Glutamatergic neuron (in vitro differentiated cells): ENCODE measurements around the gene MNX1. TPM values are rescaled to one million over a fixed set of nuclear protein-coding genes. Genes with fewer than 3 reads are reported as not detected.

ENCODE experiments used
- DNase-seq: peaks from one replicate; pipeline ENCODE4 v3.0.0; 2022
- H3K27ac Mint-ChIP-seq: one replicate; pipeline ENCODE4 v1.8.0; 2020; ENCODE audit warnings: mild to moderate bottlenecking, mixed read lengths, inconsistent platforms; ENCODE audit not compliant: unreplicated experiment
- H3K27me3 Mint-ChIP-seq: one replicate; pipeline ENCODE4 v1.8.0; 2020; ENCODE audit warnings: mild to moderate bottlenecking, moderate library complexity, mixed read lengths, inconsistent platforms; ENCODE audit not compliant: unreplicated experiment
- H3K36me3 Mint-ChIP-seq: one replicate; pipeline ENCODE4 v1.8.0; 2020; ENCODE audit warnings: mild to moderate bottlenecking, mixed read lengths, inconsistent platforms; ENCODE audit not compliant: unreplicated experiment
- H3K4me1 Mint-ChIP-seq: one replicate; pipeline ENCODE4 v1.8.0; 2020; ENCODE audit warnings: mild to moderate bottlenecking, low read depth, mixed read lengths, inconsistent platforms; ENCODE audit not compliant: unreplicated experiment
- H3K4me3 Mint-ChIP-seq: one replicate; pipeline ENCODE4 v1.8.0; 2020; ENCODE audit warnings: mild to moderate bottlenecking, mixed read lengths, inconsistent platforms; ENCODE audit not compliant: unreplicated experiment
- H3K9me3 Mint-ChIP-seq: one replicate; pipeline ENCODE4 v1.8.0; 2020; ENCODE audit warnings: mild to moderate bottlenecking, moderate library complexity, mixed read lengths, inconsistent platforms; ENCODE audit not compliant: unreplicated experiment
- total RNA-seq: library from RNA; stranded (reverse); fragmentation: NEBNext Ultra II Directional; extraction: Animal tissue kit (Norgen Biotek cat#: 25700); gene quantifications from one replicate; pipeline ENCODE4 v1.2.1, GENCODE V29; 2021; ENCODE audit not compliant: unreplicated experiment
- TF ChIP-seq, protein P1 (sequence below): fragments of 200-600 bp; sonication (generic); IDR thresholded peaks from one replicate; pipeline ENCODE4 v1.5.0; 2021; ENCODE audit not compliant: partially characterized antibody, unreplicated experiment

The MNX1 gene
- total RNA-seq, 1 donor from 2014 or later, result 0.59 TPM

GRCh38 chr7:156985101-156985992 is 25.1 kb downstream of the MNX1 start:
- H3K36me3 Mint-ChIP-seq, result peaks cover 6% of the 10 kb centered on the region
- H3K4me3 Mint-ChIP-seq, result no peak overlapping the region
- no peak for DNase-seq
- TF ChIP-seq, protein P1, sequence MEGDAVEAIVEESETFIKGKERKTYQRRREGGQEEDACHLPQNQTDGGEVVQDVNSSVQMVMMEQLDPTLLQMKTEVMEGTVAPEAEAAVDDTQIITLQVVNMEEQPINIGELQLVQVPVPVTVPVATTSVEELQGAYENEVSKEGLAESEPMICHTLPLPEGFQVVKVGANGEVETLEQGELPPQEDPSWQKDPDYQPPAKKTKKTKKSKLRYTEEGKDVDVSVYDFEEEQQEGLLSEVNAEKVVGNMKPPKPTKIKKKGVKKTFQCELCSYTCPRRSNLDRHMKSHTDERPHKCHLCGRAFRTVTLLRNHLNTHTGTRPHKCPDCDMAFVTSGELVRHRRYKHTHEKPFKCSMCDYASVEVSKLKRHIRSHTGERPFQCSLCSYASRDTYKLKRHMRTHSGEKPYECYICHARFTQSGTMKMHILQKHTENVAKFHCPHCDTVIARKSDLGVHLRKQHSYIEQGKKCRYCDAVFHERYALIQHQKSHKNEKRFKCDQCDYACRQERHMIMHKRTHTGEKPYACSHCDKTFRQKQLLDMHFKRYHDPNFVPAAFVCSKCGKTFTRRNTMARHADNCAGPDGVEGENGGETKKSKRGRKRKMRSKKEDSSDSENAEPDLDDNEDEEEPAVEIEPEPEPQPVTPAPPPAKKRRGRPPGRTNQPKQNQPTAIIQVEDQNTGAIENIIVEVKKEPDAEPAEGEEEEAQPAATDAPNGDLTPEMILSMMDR, result no peak
- H3K27ac Mint-ChIP-seq, result no peak overlapping the region
- peaks cover 3% of the 10 kb centered on the region for H3K27me3 Mint-ChIP-seq
- peaks cover 3% of the 10 kb centered on the region for H3K9me3 Mint-ChIP-seq
- H3K4me1 Mint-ChIP-seq, result no peaks in the 10 kb centered on the region

DNA sequence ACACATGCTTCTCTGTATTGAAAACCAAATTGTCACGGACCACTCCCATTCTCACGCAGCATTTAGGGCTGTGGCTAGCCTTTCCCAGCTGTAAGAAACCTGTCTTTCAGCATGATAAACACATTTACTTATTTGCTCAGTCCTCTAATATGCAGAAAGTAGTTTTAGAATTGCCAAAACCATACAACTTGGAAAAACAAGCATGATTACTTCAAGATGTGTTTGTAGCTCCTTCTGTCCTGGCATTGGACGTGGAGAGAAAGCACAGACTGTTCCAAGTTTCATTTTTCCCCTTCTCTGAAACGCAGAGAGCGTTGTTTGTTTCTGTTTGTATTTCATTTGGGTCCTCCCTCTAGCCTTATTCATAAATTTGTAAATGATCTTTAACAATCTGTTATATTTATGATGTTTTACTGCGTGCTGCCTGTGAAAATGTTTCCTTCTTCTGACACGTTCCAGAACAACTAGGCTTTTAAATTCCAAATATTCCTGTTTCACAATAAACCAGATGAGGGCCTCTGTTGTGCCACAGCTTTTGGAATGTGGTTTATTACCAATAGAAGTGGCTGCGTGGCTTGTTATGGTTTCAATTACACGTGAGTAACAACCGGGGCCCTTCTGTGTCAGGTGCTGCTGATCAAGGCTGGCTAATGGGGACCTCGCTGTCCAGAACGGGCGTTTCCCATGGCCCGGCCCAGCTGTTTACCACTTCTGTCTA is 26.1 kb downstream of the MNX1 start:
- Mint-ChIP-seq H3K36me3 (peaks cover 12% of the 10 kb centered on the region), H3K4me1 (no peaks in the 10 kb centered on the region), H3K27me3 (peaks cover 2% of the 10 kb centered on the region), H3K9me3 (peaks cover 2% of the 10 kb centered on the region), H3K4me3 (no peak overlapping the region), H3K27ac (no peak overlapping the region)
- DNase-seq, result no peak
- TF ChIP-seq, protein P1, result no peak

DNA sequence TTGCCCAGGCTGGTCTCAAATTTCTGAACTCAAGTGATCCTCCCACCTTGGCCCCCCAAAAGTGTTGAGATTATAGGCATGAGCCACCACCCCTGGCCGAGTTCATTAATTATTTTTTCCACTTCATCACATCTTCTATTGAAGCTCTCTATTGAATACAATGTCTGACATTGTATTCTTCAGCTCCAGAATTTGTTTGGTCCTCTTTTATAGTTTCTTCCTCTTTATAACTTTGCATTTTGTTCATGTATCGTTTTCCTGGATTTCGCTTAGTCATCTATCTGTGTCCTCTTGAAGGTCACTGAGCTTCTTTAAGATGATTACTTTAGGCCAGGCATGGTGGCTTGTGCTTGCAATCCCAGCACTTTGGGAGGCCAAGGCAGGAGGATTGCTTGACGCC is 30.8 kb downstream of the MNX1 start:
- Mint-ChIP-seq H3K27me3 (peaks cover 1% of the 10 kb centered on the region), H3K9me3 (peaks cover 2% of the 10 kb centered on the region), H3K4me1 (no peaks in the 10 kb centered on the region), H3K36me3 (peaks cover 12% of the 10 kb centered on the region), H3K4me3 (no peak overlapping the region), H3K27ac (no peak overlapping the region)
- no peak for DNase-seq
- TF ChIP-seq, protein P1, result no peak

DNA sequence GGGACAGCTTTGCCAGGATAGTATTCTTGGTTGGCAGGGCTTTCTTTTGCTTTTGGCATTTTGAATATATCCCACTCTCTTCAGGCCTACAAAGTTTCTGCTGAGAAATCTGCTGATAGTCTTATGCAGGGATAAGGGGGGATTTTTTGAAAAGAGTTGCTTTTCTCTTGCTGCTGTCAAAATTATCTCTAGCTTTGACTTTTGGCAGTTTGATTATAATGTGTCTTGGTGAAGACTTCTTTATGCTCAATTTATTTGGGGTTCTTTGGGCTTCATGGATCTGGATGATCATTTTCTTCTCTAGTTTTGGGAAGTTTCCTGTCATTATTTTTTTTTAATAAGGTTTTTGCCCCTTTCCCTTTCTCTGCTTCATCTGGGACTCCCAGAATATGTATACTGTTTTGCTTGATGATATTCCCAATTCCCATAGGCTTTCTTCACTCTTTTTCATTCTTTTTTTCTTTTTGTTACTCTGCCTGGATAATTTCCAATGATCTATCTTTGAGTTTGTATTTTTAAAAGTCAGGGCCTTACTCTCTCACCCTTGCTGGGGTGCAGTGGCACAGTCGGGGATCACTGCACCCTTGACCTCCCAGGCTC is 31.4 kb downstream of the MNX1 start:
- H3K27me3 Mint-ChIP-seq, result peaks cover 1% of the 10 kb centered on the region
- H3K4me3 Mint-ChIP-seq, result no peak overlapping the region
- H3K27ac Mint-ChIP-seq, result no peak overlapping the region
- TF ChIP-seq, protein P1, result no peak
- peaks cover 2% of the 10 kb centered on the region for H3K9me3 Mint-ChIP-seq
- no peaks in the 10 kb centered on the region for H3K4me1 Mint-ChIP-seq
- H3K36me3 Mint-ChIP-seq, result peaks cover 12% of the 10 kb centered on the region
- no peak for DNase-seq
